RCC 7860 (cell line): ENCODE measurements around the gene CUX1.

Experiments used
- DNase-seq: peaks from one replicate; pipeline ENCODE4 v3.0.0-alpha.2; 2015; ENCODE audit warnings: low spot score
- FAIRE-seq: peaks from 2 replicates; lab custom pipeline; 2012; peaks lifted over from hg19 to GRCh38; lab: Jason Lieb, UNC

CUX1 gene

GRCh38 chr7:102085218-102085772 lies 267.9 kb downstream of the CUX1 start:
- no peak for DNase-seq
- no peak for FAIRE-seq

- FAIRE-seq (no peak), DNase-seq (no peak)
Observed at GRCh38 chr7:102089175-102090098, 272.0 kb downstream of the CUX1 start.

- DNase-seq = no peak
- FAIRE-seq = no peak
Observed at GRCh38 chr7:102093599-102094315, 276.3 kb downstream of the CUX1 start.

GRCh38 chr7:102094316-102094650 lies 276.9 kb downstream of the CUX1 start:
- FAIRE-seq (no peak), DNase-seq (no peak)

DNA sequence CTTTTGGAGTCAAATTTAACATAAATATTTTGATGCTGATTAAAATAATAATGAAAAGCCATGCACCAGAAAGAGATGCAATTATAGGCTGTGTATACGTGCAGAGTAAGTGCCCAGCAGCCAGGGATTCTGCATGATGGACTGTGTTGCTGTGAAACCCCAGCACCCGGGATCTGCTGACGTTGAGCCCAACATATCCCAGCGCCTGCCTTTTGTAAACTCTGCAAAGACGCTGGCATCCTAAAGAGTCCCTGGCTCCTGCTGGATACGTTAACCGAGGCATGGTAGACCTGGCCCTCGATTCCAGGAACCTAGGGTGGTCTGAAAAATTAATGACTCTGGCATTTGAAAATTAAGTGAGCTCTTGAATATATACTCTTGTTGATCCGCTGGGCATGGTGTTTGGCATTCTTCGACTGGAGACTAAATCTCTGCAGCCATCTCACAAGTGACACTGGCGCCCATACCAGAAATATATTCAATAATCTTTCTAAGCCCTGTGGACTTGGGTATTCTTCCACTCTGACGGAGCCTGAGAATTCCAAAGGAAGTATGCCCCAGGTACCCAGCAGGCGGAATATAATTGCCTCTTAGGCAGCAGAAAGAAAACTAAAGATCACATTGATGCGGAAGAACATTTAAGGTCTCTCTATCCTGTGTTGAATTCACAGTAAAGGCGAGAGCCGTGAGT lies 278.0 kb downstream of the CUX1 start:
- FAIRE-seq = no peak
- no peak for DNase-seq

GRCh38 chr7:102096012-102096332 lies 278.5 kb downstream of the CUX1 start:
- FAIRE-seq (no peak), DNase-seq (no peak)

DNA sequence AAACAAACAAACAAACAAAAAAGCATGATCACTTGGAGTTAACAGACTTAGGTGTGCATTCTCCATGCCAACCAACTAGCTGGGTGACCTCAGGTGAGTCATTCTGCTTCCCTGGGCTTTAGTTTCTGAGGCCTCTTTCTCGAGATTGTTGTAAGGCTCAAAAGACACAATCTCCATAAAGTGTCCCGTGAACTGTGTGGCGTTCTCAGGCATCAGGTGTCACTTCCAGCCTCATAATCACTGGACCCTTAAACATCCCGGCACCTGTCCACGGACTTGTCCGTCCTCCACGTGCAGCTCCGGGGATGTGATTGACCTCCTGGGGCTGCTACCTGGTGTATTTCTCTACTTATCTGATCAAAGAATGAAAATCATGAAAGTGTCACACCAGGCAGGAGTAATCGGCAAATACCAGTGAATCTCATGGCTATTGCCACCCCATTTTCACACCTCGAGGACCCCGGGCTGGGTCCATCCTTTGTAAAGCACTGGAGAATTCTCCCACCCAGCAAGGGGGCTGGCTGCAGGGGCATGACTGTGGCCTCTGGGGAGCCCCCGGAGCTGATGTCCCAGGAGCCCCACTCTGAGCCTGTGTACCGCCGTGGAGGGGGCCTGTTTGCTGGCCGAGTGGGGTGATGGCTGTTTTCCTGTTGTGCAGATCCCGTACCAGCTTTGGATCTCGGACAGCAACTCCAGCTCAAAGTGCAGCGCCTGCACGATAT lies 279.4 kb downstream of the CUX1 start:
- FAIRE-seq (no peak), DNase-seq (no peak)

DNA sequence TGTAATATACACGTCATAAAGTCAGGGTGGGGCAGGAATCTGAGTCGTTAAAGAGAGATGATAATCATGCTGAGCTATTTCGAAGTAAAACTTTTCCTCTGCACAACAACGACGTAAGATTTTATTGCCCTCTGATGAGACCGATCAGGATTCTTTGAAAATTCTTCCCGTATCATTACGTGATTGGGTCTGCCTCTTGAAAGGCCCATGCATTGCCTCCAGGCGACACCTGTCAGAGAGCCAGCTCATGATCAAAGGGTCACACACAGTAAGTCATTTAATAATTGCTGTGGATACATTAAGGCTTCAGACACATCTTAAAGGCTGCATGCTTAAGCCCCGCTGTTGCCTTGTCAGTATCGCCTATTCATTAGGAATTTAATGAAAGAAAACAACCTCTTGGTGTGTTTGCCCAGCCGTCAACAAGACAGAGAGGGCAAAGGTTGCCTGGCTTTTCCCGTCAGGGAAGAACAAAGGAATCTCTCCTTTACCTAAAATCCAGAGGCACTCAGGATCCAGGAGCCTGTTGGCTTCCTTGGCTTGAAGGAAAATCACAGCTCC lies 280.3 kb downstream of the CUX1 start:
- no peak for FAIRE-seq
- no peak for DNase-seq

- no peak for FAIRE-seq
- no peak for DNase-seq
Observed at GRCh38 chr7:102098986-102099385, 281.6 kb downstream of the CUX1 start.

- DNase-seq = no peak
- no peak for FAIRE-seq
Observed at GRCh38 chr7:102099474-102099873, 282.0 kb downstream of the CUX1 start.

GRCh38 chr7:102101111-102101551 lies 283.7 kb downstream of the CUX1 start:
- DNase-seq = no peak
- no peak for FAIRE-seq

GRCh38 chr7:102101926-102102325 lies 284.5 kb downstream of the CUX1 start:
- FAIRE-seq (no peak), DNase-seq (no peak)

DNA sequence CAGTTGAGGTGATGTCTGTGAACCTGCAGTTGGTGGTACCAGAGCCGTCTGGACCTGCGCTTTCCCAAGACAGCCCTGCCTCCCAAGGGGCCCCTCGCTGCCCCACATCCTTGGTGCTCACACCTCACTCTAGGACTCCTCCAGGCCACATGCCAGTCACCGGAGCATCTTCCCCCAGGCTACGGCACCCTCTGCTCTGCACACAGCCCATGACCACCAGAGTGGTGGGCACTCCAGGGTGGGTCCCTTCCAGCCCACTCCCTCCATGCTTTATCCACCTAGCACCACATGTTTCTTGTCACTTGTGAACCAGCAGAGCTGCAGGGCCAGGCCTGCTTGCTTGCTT lies 285.6 kb downstream of the CUX1 start:
- FAIRE-seq = no peak

DNA sequence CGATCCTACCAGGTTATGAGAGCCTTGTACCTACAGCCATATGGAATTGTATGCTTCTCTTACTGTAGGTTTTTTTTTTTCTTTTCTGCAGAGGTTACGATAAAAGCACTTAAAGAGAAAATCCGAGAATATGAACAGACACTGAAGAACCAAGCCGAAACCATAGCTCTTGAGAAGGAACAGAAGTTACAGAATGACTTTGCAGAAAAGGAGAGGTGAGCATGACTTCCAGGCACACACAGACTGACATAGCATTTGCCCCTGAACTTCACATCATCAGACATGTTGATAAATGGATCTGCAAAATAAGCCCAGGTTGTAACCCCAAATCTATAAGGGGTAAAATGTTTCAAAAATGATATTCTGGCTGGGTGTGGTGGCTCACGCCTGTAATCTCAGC lies 286.8 kb downstream of the CUX1 start:
- FAIRE-seq (no peak), DNase-seq (no peak)

More for the DNA sequence above, 285.6 kb downstream of the CUX1 start:
- DNase-seq = no peak

DNA sequence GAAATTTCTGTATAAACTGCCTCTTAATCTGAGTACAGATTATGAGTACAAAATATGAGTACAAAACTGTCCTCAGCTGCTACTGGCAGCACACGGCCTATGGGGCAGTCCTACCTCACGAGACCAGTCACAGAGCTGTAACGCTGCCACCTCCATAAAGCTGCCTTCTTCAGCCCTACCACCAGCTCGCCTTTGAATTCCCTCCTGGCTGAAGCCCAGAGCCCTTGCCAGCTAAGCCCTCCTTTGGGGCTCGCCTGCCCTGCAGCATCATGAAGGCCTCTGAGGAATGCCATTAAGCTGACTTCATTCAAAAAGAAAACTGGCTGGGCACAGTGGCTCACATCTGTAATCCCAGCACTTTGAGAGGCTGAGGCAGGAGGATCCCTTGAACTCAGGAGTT lies 289.2 kb downstream of the CUX1 start:
- no peak for FAIRE-seq
- no peak for DNase-seq

DNA sequence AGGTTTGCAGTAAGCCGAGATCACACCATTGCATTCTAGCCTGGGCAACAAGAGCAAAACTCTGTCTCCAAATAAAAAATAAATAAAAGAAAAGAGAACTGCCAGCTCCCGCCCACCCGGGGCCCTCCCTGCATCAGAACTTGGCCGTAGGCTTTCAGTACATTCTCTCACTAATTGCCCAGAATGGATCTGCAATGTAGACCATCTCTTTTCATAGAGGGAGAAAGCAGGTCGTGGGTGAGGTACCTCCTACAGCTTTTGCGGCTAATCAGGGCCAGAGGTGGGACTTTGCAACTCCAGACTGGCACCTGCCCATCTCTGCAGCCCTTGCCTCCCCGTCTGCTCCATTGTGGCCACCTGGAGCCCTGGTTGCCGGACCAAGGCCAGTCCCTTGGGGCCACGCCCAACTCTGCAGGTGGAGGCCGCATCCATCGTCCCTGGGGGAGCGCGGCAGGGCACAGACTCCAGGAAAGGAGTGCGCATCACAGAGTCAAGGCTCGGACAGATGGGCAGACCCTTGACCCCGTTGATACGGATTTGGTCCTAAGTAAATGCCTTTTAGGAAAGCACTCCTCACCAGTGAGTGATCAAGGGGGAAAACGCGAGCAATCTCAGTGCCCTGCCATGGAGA lies 290.2 kb downstream of the CUX1 start:
- DNase-seq = no peak
- no peak for FAIRE-seq

- no peak for DNase-seq
Observed at GRCh38 chr7:102111061-102112041, 293.9 kb downstream of the CUX1 start.

DNA sequence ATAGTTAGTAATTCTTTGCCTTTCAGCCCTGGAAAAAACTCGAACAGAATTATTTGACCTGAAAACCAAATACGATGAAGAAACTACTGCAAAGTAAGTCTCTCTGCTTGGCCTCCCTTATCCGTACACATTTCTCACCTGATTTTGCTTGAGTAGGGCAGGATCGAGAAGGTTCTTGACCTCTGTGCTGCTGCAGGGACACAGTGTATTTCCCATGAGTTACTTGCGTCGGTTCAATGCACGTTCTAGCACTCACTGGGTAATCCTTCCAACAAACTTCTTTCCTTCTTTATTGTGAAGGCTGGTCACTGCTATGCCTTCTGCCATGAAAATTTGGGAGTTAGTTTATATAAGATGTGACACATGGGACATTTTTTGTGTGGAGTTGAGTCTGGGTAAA lies 297.8 kb downstream of the CUX1 start:
- FAIRE-seq (no peak), DNase-seq (no peak)

More at GRCh38 chr7:102111061-102112041, 293.9 kb downstream of the CUX1 start:
- FAIRE-seq = no peak

DNA sequence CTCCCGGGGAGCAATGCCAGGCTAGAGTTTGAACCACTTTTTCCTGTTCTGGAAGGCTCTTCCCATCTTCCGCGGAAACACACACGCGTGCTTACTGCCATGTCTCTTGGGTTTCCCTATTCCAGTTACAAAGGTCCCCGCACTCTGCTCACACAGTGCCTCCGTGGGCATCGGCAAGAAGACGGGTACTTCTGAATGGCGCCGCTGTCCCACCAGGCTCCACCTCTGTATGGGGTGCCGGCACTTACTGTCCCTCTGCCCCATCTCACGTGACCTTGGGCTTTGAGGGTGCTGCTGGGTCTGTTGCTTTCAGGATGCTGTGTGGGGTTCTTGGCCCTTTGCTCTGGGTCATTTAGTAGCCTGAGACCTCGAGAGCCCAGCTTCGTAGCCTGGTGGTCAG lies 298.5 kb downstream of the CUX1 start:
- no peak for FAIRE-seq
- no peak for DNase-seq
